ENCODE measurements around the gene MAP7D2. TPM values are rescaled to one million over a fixed set of nuclear protein-coding genes. Genes with fewer than 3 reads are reported as not detected.

The MAP7D2 gene
- total RNA-seq, 1 experiment from 2014 or later = 0.15 TPM

- H3K4me2 ChIP-seq (ENCODE audit: low read length) = no peak overlapping the region
- no peak for DNase-seq (ENCODE audit: low read depth, low spot score)
- H3K9me3 ChIP-seq (ENCODE audit: control insufficient read depth in 1 of 2, insufficient read depth in 1 of 2, low read depth in 1 of 2, low read length in 2 of 2) = no peaks in the 10 kb centered on the region
- no peak overlapping the region for H3K9ac ChIP-seq (ENCODE audit: low read length)
- H3K4me3 ChIP-seq (replicated peaks in 1 of 2; ENCODE audit: low read depth in 1 of 2, low read length in 2 of 2) = no peak overlapping the region
- H3K27ac ChIP-seq (ENCODE audit: low read depth, low read length) = no peak overlapping the region
- H3K79me2 ChIP-seq (ENCODE audit: insufficient read depth, low read length) = peaks cover 84% of the 10 kb centered on the region
- peaks cover 18% of the 10 kb centered on the region; the same call in 1 of the 2 replicates for H4K20me1 ChIP-seq (ENCODE audit: insufficient read depth)
- H3K36me3 ChIP-seq (ENCODE audit: control insufficient read depth in 1 of 2, insufficient read depth in 2 of 2, low read length in 2 of 2) = peaks cover 13 to 44% of the 10 kb centered on the region in 2 experiments
- intact Hi-C loops (cut with micrococcal nuclease) = no loop called here
- peaks cover 3 to 10% of the 10 kb centered on the region in 2 experiments; a peak in 3 of 4 replicates for H3K4me1 ChIP-seq (ENCODE audit: control insufficient read depth in 1 of 2, insufficient read depth in 2 of 2, low read length in 2 of 2)
- no peak for TF ChIP-seq EZH2phosphoT487 (IDR thresholded peaks at IDR 0.05; ENCODE audit: borderline replicate concordance)
- no peak for TF ChIP-seq CEBPB (IDR thresholded peaks at IDR 0.05; ENCODE audit: low read depth)
- no peak for TF ChIP-seq TCF7L2 (IDR thresholded peaks at IDR 0.05; ENCODE audit: borderline replicate concordance, extremely low read depth, insufficient read depth, insufficient read length)
- TF ChIP-seq ZNF274 (IDR thresholded peaks at IDR 0.05; ENCODE audit: low read depth, low read length) = no peak
- no peak for TF ChIP-seq REST (IDR thresholded peaks at IDR 0.05; ENCODE audit: low read depth)
- TF ChIP-seq SIN3A (IDR thresholded peaks at IDR 0.05; ENCODE audit: low read depth) = no peak
- no peak for TF ChIP-seq ZBTB33 (IDR thresholded peaks at IDR 0.05; ENCODE audit: extremely low read depth, insufficient replicate concordance, low read length)
- TF ChIP-seq CTCF (IDR thresholded peaks at IDR 0.05 in 2 of 3, conservative IDR thresholded peaks at IDR 0.05 in 1 of 3; ENCODE audit: borderline replicate concordance in 1 of 3, insufficient read depth in 1 of 3, low read depth in 2 of 3, low read length in 2 of 3) = no peak
- TF ChIP-seq MAX (IDR thresholded peaks at IDR 0.05) = no peak
- TF ChIP-seq YY1 (IDR thresholded peaks at IDR 0.05; ENCODE audit: extremely low read depth, insufficient replicate concordance, low read depth, low read length) = no peak
- TF ChIP-seq CBX3 (IDR thresholded peaks at IDR 0.05; ENCODE audit: low read depth) = no peak
- no peak for TF ChIP-seq ATF3 (IDR thresholded peaks at IDR 0.05)
- TF ChIP-seq JUND (IDR thresholded peaks at IDR 0.05) = no peak
- TF ChIP-seq ELF1 (IDR thresholded peaks at IDR 0.05; ENCODE audit: borderline replicate concordance, low read depth) = no peak
- TF ChIP-seq ZFX (IDR thresholded peaks at IDR 0.05) = no peak
- TF ChIP-seq EZH2 (IDR thresholded peaks at IDR 0.05) = no peak
- no peak for TF ChIP-seq RAD21 (IDR thresholded peaks at IDR 0.05; ENCODE audit: low read depth)
- TF ChIP-seq POLR2A (IDR thresholded peaks at IDR 0.05; ENCODE audit: borderline replicate concordance, extremely low read depth, insufficient read depth, insufficient read length) = no peak
- no peak for TF ChIP-seq POLR2AphosphoS5 (IDR thresholded peaks at IDR 0.05; ENCODE audit: low read depth, low read length)
- TF ChIP-seq SRF (IDR thresholded peaks at IDR 0.05; ENCODE audit: low read depth) = no peak
- ATAC-seq = no peak
- no TSS peak for BruUV-seq (replicated peaks)
- ChIA-PET POLR2A (no interaction called here), CTCF (no interaction called here), RAD21 (ENCODE audit: low non-redundant PET in 1 of 2, low total read pairs in 2 of 2, uncharacterized antibody in 2 of 2, unreplicated experiment in 2 of 2) (no interaction called here)
- no peaks in the 10 kb centered on the region for H3K27me3 ChIP-seq (ENCODE audit: insufficient read depth, low read length)
- no peaks in the 10 kb centered on the region for H3K9me2 ChIP-seq (ENCODE audit: insufficient read depth)
- no peak overlapping the region for H2AFZ ChIP-seq (ENCODE audit: low read depth, low read length, poor library complexity, severe bottlenecking)
These were observed 19.2 kb upstream of the MAP7D2 start for GRCh38 chrX:20135944-20136343.

All from HCT116 (cell line).